NCI-H2081 treated with DMSO at 0.1 percent for 48 hours (cell line): ENCODE data around the gene BLCAP.
"Not testable (repeated sequence)": the region's sequence is repeated elsewhere in the genome, so short reads cannot be mapped to it uniquely, and the experiment has no call there.

Source experiments
- DNase-seq: peaks from one replicate; lab custom pipeline; 2025; lab: John Stamatoyannopoulos, UW

The BLCAP gene

DNA sequence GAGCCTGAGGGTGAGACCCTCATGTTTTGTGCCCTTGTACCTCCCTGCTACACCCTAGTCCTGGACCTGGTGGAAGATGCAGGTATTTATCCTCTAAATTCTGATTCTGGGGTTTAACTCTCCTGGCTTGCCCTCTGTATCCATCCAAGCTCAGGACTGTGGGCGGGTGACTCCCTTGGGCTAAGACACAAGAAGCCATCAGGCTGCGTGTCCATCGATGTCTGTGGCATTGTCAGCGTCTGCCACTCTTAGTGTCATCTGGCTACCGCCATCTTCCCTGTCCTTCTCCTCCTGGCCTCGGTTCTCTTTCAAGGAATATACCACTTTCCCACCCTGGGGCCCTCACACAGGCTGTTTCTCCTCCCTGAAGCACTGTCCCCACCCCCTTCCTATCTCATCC is 28.9 kb upstream of the BLCAP start:
- DNase-seq = no peak

- not testable (repeated sequence) for DNase-seq
Observed at GRCh38 chr20:37554721-37555298, 27.1 kb upstream of the BLCAP start.

GRCh38 chr20:37552415-37552814 is 24.7 kb upstream of the BLCAP start:
- DNase-seq = no peak

GRCh38 chr20:37551660-37552059 is 24.0 kb upstream of the BLCAP start:
- not testable (repeated sequence) for DNase-seq

DNA sequence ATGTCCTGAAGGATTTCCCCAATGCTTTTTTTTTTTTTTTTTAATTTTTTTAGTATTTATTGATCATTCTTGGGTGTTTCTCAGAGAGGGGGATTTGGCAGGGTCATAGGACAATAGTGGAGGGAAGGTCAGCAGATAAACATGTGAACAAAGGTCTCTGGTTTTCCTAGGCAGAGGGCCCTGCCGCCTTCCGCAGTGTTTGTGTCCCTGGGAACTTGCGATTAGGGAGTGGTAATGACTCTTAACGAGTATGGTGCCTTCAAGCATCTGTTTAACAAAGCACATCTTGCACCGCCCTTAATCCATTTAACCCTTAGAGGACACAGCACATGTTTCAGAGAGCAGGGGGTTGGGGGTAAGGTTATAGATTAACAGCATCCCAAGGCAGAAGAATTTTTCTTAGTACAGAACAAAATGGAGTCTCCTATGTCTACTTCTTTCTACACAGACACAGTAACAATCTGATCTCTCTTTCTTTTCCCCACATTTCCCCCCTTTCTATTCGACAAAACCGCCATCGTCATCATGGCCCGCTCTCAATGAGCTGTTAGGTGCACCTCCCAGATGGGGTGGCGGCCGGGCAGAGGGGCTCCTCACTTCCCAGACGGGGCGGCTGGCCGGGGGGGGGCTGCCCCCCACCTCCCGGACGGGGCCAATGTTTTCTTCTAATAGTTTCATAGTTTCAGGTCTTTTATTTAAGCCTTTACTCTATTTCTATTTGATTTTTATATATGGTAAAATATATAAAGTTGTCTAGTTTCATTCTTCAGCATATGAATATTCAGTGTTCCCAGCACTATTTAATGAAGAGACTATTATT is 22.6 kb upstream of the BLCAP start:
- not testable (repeated sequence) for DNase-seq

- DNase-seq = no peak
Observed at GRCh38 chr20:37547912-37548311, 20.2 kb upstream of the BLCAP start.

DNA sequence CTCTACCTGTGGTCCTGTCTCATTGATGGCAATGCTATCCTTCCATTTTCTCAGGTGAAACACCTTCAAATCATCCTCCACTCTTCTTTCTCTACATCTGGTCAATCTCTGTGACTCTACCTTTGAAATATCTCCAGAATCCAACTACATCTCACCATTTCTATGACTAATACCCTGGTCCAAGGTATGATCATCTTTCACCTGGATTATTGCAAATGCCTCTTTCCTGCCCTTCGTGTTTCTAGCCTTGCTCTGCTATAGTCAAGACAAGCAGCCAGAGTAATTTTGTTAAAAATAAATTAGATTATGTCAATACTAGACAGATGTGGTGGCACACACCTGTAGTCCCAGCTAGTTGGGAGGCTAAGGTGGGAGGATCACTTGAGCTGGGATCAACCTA is 17.8 kb upstream of the BLCAP start:
- no peak for DNase-seq

- DNase-seq = no peak
Observed at GRCh38 chr20:37544386-37544785, 16.7 kb upstream of the BLCAP start.

GRCh38 chr20:37543828-37544227 is 16.2 kb upstream of the BLCAP start:
- no peak for DNase-seq

- no peak for DNase-seq
Observed at GRCh38 chr20:37542281-37542680, 14.6 kb upstream of the BLCAP start.

- DNase-seq = no peak
Observed at GRCh38 chr20:37541326-37541725, 13.7 kb upstream of the BLCAP start.

GRCh38 chr20:37540838-37541237 is 13.2 kb upstream of the BLCAP start:
- not testable (repeated sequence) for DNase-seq

- no peak for DNase-seq
Observed at GRCh38 chr20:37540001-37540400, 12.3 kb upstream of the BLCAP start.

DNA sequence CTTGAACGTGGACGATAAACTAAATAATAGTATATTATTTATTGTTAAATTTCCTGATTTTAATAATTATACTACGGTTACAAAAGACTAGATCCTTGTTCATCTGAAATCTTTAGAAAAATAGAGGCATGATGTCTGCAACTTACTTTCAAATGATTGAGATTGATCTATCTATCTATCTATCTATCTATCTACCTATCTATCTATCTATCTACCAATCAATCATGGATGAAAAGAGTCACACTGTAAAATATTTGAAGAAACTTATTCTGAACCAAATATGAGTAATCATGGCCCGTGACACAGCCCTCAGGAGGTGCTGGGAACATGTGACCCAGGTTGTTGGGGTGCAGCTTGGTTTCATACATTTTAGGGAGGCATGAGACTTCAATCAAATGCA is 11.7 kb upstream of the BLCAP start:
- no peak for DNase-seq

DNA sequence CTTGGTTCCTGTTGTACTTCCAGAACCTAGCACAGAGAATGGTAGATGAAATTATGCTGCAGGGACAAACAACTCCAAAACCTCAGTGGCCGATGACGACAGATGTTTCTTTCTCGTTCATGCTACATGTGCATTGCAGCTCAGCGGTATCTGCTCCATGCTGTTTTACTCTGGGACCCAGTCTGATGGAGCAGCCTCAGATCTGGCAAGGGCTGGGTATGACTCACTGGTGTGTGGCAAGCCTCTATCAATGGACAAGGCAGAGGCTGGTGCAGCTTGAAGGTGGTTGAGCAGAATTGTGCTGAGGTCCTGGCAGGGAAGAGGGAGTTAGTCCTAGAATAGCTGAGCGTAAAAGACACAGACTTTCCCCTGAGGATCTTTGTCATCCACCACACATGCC is 10.3 kb upstream of the BLCAP start:
- DNase-seq = no peak

GRCh38 chr20:37537505-37537904 is 9.8 kb upstream of the BLCAP start:
- no peak for DNase-seq

GRCh38 chr20:37535443-37536132 is 7.9 kb upstream of the BLCAP start:
- no peak for DNase-seq

GRCh38 chr20:37534401-37535157 is 6.9 kb upstream of the BLCAP start:
- DNase-seq = peak; percentile 25

DNA sequence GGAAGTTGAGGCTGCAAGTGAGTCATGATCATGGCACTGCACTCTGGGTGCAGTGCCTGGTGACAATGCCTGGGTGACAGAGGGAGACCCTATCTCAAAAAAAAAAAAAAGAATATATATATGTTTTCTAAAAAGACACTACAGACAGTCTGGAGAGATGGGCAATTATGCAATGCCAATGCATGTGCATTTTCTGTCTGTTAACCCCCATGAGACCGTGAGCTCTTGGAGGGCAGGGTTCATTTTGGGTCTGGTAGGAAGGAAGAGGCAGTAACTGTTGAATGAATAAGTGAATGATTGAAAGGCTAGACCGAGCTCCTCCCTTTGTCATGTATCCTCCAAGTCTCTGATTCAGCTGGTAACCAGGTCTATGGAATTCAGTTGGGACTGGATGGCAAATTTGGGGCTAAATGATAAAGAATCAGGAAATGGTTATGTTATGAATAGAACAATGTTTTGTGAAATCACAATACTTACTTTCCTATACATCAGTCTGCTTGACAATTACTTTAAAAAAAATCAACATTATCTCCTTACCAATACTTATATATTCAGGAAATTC is 5.6 kb upstream of the BLCAP start:
- DNase-seq = no peak

- DNase-seq = no peak
Observed at GRCh38 chr20:37531856-37532255, 4.2 kb upstream of the BLCAP start.

DNA sequence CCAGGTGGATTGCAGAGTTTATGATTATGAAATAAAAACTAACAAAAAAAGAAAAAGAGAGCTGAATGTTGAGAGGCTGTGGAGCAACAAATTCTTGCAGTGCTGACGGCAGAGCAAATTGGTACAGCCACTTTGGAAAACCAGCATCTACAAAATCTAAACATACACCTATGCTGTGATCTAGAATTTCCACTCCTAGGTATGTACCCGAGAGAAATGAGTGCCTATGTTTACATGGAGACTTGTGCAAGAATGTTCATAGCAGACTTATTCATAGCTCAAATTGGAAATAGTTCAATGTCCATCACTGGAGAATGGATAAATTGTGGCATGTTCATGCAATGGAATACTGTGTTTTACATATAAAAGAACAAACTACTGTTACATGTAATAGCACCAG is 3.0 kb upstream of the BLCAP start:
- no peak for DNase-seq

GRCh38 chr20:37529968-37530600 is 2.4 kb upstream of the BLCAP start:
- no peak for DNase-seq
